GM21737 (cell line): ENCODE data around the gene EIF3A.
"Not testable (repeated sequence)": the region's sequence is repeated elsewhere in the genome, so short reads cannot be mapped to it uniquely, and the experiment has no call there.

Experiments
- ATAC-seq: cut with Tn5 transposase; IDR thresholded peaks from one replicate; pipeline ENCODE4 v1.9.1; 2021; ENCODE audit warnings: mild to moderate bottlenecking, moderate library complexity; ENCODE audit not compliant: unreplicated experiment

EIF3A gene

DNA sequence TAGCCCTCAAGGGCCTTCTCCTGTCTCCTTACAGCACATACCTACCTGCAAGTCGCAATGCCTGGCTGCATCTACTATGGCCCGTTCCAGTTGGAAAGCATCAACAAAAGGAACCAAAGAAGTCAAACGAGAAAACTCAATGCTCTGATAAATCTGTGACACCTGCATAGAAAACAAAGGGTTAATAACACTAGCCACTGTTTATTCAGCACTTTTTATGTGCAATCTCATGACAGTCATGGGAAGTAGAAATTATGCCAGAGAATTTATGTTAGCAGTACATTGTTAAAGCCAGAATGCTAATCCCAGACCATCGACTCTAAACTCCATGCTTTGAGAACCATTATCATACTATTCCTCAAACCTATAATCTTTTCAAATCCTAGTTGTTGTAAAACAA lies 21.1 kb downstream of the EIF3A start:
- ATAC-seq = no peak

DNA sequence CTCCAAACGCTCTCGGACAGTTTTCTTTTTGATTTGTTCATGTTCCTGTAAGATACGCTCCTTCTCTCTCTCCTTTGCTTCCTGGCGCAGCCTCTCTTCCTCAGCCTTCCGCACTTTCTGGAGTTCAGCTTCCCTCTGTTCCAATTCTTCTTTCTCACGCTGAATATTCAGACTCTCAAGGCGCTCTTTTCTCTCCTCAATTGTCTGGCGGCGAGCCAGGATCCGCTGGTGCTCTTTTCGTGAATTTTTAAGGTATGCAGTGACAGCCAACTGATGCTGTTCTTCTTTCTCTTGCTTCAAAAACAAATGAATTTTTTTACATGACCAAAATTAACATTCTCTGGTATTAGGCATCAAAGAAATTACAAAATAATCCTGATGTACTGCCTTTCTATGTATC lies 22.6 kb downstream of the EIF3A start:
- no peak for ATAC-seq

DNA sequence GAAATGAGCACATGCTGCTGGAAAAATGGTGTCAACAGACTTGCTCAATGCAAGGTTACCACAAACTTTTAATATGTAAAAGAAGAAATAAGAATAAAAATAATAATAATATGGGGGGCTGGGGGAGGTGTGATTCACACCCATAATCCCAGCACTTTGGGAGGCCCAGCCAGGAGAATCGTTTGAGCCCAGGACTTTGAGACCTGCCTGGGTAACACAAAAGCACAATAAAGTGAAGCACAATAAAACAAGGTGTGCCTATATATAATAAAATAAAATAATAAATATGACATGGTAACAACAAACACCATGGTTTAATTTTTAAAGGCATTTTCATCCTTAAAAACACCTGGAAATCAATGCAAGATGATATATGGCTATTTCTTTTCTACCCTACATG lies 25.1 kb downstream of the EIF3A start:
- ATAC-seq = no peak

DNA sequence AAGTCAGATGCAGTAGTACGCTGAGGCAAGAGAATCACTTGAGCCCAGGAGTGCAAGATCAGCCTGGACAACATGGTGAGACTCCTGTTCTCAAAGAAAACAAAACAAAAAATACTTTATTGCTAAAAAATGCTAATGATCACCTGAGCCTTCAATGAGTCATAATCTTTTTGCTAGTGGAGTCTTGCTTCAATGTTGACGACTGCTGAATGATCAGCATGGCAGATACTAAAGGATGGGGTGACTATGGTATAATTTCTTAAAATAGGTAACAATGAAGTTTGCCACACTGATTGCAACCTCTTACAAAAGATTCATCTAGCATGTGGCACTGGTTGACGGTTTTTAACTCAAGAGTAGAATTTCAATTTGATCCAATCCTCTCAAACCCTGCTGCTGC lies 28.8 kb downstream of the EIF3A start:
- ATAC-seq = no peak

DNA sequence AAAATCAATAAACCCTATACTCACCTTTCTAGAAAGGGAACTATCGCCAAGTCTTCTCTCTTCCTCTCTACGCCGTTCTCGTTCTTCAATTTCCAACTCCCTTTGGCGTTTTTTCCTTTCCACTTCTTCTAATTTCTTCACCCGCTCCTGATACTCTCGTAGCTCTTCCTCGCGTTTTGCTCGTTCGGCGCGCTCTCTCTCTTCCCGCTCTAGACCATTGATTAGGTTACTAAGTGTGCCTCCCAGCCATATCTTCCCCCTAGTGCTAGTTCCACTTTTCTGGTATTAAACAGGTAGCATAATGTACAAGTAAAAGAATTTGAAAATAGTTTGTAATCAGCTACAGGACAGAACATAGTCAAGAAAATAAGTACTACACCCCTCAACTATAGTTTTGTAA lies 30.8 kb downstream of the EIF3A start:
- no peak for ATAC-seq

DNA sequence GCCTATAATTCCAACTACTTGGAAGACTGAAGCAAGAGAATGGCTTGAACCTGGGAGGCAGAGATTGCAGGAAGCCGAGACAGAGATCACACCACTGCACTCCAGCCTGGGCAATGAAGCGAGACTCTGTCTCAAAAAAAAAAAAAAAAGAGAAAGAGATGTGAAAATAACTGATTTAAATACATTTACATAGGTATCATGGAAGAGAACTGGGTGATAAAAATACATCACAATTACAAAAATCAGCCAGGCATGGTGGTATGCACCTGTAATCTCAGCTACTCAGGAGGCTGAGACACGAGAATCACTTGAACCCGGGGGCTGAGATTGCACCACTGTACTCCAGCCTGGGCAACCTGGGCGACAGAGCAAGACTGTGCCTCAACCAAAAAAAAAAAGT lies 31.3 kb downstream of the EIF3A start:
- ATAC-seq = no peak

DNA sequence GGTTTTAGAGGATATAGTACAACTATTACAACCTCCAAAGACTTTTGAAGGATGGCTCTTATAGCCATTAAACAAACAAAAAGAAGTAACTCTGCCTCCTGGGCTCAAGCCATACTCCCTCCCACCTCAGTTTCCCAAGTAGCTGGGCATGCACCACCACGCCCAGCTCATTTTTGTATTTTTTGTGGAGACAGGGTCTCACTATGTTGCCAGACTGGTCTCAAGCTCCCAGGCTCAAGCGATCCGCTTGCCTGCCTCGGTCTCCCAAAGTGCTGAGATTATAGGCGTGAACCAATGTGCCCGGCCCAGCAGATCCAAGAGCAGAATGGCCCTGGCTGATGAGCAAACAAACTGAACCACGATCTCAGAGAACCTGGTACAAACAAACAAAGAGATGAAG lies 35.1 kb downstream of the EIF3A start:
- no peak for ATAC-seq

DNA sequence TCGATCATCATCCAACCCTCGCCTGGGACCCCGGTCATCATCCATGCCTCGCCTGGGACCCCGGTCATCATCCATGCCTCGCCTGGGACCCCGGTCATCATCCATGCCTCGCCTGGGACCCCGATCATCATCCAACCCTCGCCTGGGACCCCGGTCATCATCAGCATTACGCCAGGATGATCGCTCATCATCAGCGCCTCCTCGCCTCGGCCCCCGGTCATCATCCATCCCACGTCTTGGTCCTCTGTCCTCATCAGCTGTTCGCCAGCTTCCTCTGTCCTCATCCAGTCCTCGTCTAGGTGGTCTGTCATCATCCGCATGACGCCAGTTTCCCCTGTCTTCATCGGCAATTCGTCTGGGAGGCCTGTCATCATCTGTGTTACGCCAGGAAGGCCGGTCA lies 38.4 kb downstream of the EIF3A start:
- ATAC-seq = no peak

DNA sequence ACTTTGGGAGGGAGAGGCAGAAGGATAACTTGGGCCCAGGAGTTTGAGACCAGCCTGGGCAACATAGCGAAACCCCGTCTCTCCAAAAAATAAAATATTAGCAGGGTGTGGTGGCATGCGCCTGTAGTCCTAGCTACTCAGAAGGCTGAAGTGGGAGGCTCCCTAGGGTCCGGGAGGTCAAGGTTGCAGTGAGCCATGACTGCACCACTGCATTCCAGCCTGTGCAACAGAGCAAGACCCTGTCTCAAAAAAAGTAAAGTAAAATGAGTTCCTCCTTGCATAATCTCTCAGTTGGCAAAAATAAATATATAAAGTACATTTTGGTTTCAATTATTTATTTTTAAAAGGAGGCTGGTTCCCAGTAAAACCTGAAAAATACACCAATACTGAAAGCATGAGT lies 39.3 kb downstream of the EIF3A start:
- no peak for ATAC-seq

DNA sequence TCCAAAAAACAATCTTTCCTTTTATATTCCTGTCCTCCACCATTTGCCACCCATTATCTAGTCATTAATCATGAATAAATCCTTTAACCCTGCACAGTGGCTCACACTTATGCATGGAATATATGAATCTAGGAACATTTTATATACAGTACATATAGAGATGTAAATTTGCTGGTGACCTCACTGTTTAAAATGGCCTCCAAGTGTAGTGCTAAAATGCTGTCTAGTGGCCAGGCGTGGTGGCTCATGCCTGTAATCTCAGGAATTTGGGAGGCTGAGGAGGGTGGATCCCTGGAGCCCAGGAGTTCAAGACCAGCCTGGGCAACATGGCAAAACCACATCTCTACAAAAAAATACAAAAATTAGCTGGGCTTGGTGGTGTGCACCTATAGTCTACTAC lies 41.5 kb downstream of the EIF3A start:
- ATAC-seq = no peak

DNA sequence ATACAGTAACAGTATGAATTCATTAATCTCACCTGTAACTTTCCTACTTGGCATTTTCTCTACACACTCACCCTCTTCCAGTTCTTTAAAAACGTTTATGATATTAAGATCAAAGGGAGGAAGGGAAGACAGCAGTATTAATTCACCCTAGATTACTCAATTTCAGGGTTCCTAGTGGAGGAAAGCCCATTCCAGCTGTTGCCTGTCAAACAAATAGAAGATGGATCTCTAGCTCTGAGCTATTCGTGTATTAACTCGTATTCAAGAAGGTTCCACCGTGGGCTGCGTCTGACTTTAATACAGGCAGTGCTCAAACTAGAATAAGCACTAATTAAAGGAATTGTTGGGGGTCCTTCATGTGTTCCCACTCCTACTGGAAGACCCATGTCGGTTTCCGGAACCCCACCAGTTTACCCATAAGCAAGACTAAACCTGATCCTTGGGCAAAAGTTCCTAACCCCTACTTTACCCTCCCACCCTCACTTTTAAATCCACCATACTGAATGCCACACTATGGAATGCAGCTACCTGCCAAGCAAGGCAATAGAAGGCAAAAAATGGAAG lies 49.0 kb downstream of the EIF3A start:
- ATAC-seq = no peak

DNA sequence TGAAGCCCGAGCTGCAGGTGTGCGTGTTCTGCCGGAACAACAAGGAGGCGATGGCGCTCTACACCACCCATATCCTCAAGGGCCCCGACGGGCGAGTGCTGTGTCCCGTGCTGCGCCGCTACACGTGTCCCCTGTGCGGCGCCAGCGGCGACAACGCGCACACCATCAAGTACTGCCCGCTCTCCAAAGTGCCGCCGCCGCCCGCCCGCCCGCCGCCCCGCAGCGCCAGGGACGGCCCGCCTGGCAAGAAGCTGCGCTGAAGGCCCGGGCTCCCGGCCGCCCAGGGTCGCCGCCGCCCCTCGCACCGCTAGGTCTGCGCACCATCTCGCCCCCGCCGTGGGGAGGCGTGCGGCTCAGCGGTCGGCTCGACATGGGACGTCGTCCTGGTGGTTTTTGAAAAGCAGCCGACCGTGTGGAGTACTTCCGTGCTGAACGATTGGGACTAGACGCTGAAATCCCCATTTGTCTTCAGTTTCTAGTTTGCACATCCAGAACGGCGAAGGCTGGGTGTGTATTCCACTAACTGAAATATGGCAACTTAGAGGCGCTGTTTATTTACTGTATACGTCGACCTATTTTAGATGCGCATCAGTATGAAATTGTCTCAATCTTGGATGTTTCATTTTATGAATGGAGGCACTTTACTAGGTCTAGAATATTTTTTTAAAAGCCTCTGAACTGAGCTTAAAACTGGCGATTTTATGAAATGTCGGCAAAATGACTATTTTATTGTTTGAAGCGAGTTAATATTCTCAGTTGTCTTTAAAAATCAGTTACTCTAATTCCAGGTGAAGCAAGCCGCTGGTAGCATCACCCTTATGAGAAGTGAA lies 50.0 kb downstream of the EIF3A start:
- peak; percentile 51 for ATAC-seq

DNA sequence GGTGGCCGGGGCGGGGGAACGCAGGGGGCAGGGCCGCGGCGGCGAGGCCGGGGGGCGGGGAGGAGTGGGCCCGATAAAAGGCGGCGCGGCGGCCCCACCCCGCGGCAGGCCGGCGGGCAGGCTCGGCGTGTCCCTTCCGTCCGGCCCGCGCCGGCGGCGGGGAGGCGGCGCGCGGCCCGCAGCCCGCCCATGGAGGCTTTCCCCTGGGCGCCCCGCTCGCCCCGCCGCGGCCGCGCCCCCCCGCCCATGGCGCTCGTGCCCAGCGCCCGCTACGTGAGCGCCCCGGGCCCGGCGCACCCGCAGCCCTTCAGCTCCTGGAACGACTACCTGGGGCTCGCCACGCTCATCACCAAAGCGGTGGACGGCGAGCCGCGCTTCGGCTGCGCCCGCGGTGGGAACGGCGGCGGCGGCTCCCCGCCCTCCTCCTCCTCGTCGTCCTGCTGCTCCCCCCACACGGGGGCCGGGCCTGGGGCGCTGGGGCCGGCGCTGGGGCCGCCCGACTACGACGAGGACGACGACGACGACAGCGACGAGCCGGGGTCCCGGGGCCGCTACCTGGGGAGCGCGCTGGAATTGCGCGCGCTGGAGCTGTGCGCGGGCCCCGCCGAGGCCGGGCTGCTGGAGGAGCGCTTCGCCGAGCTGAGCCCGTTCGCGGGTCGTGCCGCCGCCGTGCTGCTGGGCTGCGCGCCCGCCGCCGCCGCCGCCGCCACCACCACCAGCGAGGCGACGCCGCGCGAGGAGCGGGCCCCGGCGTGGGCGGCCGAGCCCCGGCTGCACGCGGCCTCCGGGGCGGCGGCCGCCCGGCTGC lies 50.8 kb downstream of the EIF3A start, which contains the start of gene NANOS1:
Gene NANOS1, plus strand, starts transcription at position 102 of the 808 bp plus-strand sequence. Its CDS starts 88 bp downstream, at position 190.
- peak; percentile 17 for ATAC-seq

DNA sequence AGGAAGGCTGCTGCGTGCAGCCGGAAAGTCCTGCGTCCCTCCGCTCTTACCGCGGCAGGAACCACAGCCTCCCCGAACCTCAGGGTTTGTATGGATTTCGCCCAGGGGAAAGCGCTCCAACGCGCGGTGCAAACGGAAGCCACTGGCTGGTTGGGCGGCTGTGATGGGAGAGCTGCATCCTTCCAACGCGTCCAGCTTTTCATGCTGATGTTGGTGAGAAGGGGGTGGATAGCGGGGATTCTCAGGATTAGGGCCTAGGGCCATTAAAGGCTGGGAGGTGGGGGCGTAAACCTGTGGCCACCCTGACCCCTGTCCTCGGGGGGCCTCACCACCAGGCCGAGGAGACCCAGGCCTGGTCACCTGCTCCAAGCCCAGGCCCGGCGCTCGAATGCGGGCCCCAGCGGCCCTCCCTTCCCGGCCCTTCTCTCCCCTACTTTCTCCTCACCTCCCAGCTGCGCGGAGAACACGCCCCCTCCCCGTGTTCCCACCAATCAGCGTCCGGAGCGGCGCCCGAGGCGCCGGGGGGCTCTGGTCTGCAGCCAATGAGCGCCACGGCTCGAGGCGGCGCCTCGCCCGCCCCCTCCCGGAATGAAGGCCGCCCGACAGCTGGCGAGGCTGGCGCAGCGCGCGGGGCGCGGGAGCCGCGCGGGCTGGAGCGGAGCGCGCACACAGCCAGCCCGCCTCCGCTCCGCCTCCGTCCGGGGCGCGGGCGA lies 51.6 kb downstream of the EIF3A start:
- peak; percentile 57 for ATAC-seq

DNA sequence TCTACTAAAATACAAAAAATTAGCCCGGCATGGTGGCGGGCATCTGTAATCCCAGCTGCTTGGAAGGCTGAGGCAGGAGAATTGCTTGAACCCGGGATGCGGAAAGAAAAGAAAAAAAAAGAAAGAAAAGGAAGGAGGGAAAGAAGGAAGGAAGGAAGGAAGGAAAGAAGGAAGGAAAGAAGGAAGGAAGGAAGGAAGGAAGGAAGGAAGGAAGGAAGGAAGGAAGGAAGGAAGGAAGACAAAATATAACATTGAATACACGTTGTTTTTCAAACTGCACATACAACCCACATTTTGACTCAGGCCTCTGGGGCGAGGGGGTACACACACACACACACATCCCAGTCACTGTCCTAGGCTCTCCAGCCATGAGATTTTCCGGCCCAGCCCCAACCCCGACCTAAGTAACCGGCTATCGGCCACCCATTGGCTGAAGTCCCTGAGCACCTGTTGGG lies 52.1 kb downstream of the EIF3A start:
- ATAC-seq = not testable (repeated sequence)

DNA sequence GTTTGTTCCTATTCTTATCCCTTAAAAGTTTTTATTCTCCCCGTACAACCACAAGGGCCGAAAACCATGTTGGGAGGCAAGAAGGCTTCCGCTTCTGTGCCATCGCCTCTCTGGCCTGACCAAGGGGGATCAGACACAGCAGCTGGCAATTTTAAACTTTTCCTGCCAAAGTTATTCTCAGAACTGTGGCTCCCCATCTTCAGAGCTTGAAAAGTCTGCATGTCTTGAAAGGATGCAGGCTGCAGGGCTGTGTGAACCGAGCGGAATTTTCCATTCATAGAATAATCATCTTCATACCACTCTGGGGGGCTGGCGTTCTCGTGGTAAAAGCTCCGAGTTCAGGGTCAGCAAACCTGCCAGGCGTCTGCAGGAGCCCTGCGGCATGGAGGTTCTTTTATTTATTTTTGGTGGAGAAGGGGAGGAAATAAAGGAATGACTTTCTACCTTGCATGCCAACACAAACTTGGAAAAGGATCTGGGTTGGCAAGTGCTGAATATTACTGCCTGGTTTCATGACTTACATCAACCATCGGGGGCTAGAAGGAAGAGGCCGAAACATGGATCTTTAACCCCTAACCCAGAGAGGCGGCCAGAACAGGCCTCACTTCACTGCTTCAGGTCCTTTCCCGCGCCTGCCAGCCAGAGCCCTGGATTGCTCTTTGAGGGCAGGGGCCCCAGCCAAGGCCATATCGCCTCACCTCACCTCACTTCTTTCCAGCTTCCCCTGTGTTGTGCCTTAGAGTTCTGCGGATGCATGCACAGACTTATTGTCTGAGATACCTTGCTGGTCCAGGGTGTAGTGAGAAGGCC lies 54.1 kb downstream of the EIF3A start:
- ATAC-seq = no peak

DNA sequence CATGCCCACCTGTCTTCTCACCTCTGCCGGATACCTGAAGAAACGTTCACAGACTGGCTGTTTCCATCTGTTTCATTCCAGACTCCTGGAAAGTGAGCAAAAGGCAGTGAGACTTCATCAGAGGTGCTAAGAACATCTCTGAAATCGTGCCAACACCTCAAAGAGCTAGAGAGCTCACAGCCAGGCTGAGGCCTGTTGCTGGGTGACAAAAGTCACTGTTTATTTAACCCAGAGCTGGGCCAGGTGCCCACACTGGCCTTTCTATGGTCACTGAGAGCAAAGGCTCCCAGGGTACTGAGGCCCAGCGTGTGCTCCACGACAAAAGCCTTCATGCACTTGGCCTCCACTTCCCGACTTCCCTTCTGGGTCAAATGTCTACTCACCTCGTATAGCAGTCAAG lies 54.8 kb downstream of the EIF3A start:
- no peak for ATAC-seq

DNA sequence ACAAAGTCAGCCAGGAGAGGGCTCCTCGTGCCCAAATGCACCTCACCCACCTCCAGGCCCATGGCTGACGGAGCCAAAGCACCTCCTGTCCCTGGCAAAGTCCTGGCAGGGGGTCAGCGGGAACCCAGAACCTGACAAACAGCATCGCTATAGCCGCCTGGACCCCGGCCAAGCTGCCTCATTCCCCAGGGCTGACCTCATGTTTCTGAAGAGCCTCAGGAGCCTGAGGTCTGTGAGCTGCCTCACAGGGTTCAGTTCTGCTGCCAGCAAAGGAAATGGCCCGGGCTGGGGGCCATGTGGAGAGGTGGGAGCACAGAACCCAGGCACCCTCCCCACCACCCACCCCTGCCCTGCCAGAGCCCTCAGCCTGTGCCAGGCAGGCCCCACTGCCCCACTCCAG lies 55.3 kb downstream of the EIF3A start:
- ATAC-seq = no peak

DNA sequence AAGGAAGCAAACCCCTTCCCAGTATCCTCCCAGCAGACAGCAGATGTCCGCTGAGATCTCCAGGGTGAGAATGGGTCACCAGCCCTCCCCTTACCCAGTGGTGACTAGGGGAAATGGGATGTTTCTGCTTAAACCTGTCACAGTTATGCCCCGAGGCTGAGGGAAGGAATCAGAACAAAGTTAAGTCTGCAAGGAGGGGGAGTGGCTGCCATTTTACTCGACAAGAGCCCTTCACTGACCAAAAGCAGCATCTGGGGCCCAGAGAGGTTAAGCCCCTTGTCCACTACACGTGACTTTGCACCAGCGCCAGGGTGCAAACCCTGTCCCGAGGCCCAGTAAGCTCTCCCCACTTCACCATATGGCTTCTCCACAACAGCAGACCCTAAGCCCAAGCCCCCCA lies 55.7 kb downstream of the EIF3A start:
- ATAC-seq = no peak

DNA sequence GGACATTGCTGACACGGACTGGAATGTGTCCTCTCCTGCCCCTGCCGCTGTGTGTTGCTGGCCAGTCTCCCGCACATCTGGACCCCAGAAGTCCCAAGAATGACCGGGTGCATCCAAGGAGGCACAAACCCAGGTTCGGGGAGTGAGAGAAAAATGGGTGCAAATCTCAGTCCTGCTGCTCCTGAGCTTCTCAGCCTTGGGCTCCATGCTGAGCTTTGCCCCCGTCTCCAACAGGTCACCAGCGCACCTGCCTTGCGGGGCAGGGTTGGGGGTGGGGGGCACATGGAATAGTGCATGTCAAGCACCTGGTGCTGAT lies 57.1 kb downstream of the EIF3A start:
- no peak for ATAC-seq
